H9 (cell line): ENCODE measurements around the gene HAND2. TPM values are rescaled to one million over a fixed set of nuclear protein-coding genes. Genes with fewer than 3 reads are reported as not detected.

Experiments used
- DNase-seq: peaks from one replicate; pipeline ENCODE4 v3.0.0-alpha.2; 2017
- H2AFZ ChIP-seq: one replicate; pipeline ENCODE4 v1.6.1; 2013; ENCODE audit warnings: mild to moderate bottlenecking, low read length, control low read depth, moderate library complexity
- H2AK5ac ChIP-seq: 2 replicates; pipeline ENCODE4 v1.6.1; 2013; ENCODE audit warnings: low read length, control low read depth, mixed read lengths; ENCODE audit not compliant: insufficient read length
- H2BK120ac ChIP-seq: one replicate; pipeline ENCODE4 v1.6.1; 2013; ENCODE audit warnings: low read depth, mild to moderate bottlenecking, low read length, control low read depth, inconsistent platforms; ENCODE audit not compliant: poor library complexity, severe bottlenecking
- H2BK12ac ChIP-seq: 2 replicates; pipeline ENCODE4 v1.6.1; 2013; ENCODE audit warnings: low read length, control low read depth, mixed read lengths, low read depth; ENCODE audit not compliant: insufficient read length
- H2BK15ac ChIP-seq: 2 replicates; pipeline ENCODE4 v1.6.1; 2013; ENCODE audit warnings: low read depth, low read length, control low read depth
- H2BK20ac ChIP-seq: one replicate; pipeline ENCODE4 v1.6.1; 2013; ENCODE audit warnings: low read depth, mild to moderate bottlenecking, low read length, control low read depth, inconsistent platforms; ENCODE audit not compliant: poor library complexity, severe bottlenecking
- H2BK5ac ChIP-seq: 2 replicates; pipeline ENCODE4 v1.6.1; 2013; ENCODE audit warnings: low read length, control low read depth, mixed read lengths; ENCODE audit not compliant: insufficient read length
- H3K14ac ChIP-seq: 2 replicates; pipeline ENCODE4 v1.6.1; 2013; ENCODE audit warnings: low read length, control low read depth; ENCODE audit not compliant: insufficient read depth
- H3K18ac ChIP-seq: 2 replicates; pipeline ENCODE4 v1.6.1; 2013; ENCODE audit warnings: low read depth, mild to moderate bottlenecking, mixed read lengths, low read length, control low read depth; ENCODE audit not compliant: insufficient read length
- H3K23ac ChIP-seq: 2 replicates; pipeline ENCODE4 v1.6.1; 2013; ENCODE audit warnings: low read length, control low read depth, mixed read lengths, low read depth; ENCODE audit not compliant: insufficient read length
- H3K23me2 ChIP-seq: 2 replicates; pipeline ENCODE4 v1.6.1; 2013; ENCODE audit warnings: low read depth, mild to moderate bottlenecking, mixed read lengths, low read length, control low read depth; ENCODE audit not compliant: insufficient read length, poor library complexity, severe bottlenecking
- H3K27ac ChIP-seq: 2 replicates; pipeline ENCODE4 v1.5.1; 2013; ENCODE audit warnings: low read length, control low read depth, mixed read lengths, low read depth; ENCODE audit not compliant: insufficient read length
- H3K27me3 ChIP-seq: 2 replicates; pipeline ENCODE4 v1.6.1; 2013; ENCODE audit warnings: low read length, control low read depth, inconsistent platforms; ENCODE audit not compliant: insufficient read depth
- H3K4ac ChIP-seq: 2 replicates; pipeline ENCODE4 v1.6.1; 2013; ENCODE audit warnings: low read depth, mild to moderate bottlenecking, control low read depth, inconsistent platforms, low read length, moderate library complexity
- H3K4me1 ChIP-seq: 2 replicates; pipeline ENCODE4 v1.6.1; 2013; ENCODE audit warnings: low read length, control low read depth, inconsistent platforms; ENCODE audit not compliant: insufficient read depth
- H3K4me2 ChIP-seq: 2 replicates; pipeline ENCODE4 v1.6.1; 2013; ENCODE audit warnings: low read length, control low read depth, mixed read lengths; ENCODE audit not compliant: insufficient read length, insufficient read depth
- H3K56ac ChIP-seq: 2 replicates; pipeline ENCODE4 v1.6.1; 2013; ENCODE audit warnings: low read depth, mild to moderate bottlenecking, mixed read lengths, low read length, control low read depth; ENCODE audit not compliant: insufficient read length
- H3K79me1 ChIP-seq: 2 replicates; pipeline ENCODE4 v1.6.1; 2013; ENCODE audit warnings: low read depth, mild to moderate bottlenecking, moderate library complexity, low read length, control low read depth, inconsistent platforms; ENCODE audit not compliant: insufficient read depth, poor library complexity, severe bottlenecking
- H3K79me2 ChIP-seq: 2 replicates; pipeline ENCODE4 v1.6.1; 2013; ENCODE audit warnings: low read length, control low read depth, inconsistent platforms; ENCODE audit not compliant: insufficient read depth
- H3K9ac ChIP-seq: 2 replicates; pipeline ENCODE4 v1.6.1; 2013; ENCODE audit warnings: low read length, control low read depth, mixed read lengths; ENCODE audit not compliant: insufficient read length; ENCODE audit errors: extremely low read depth
- H3K9me3 ChIP-seq: one replicate; pipeline ENCODE4 v1.6.1; 2013; ENCODE audit warnings: low read depth, low read length, inconsistent platforms; ENCODE audit not compliant: control insufficient read depth
- H3T11ph ChIP-seq: one replicate; pipeline ENCODE4 v1.6.1; 2013; ENCODE audit warnings: mild to moderate bottlenecking, low read length, control low read depth, inconsistent platforms
- H4K20me1 ChIP-seq: one replicate; pipeline ENCODE4 v1.6.1; 2013; ENCODE audit not compliant: control insufficient read depth, insufficient read length, insufficient read depth
- H4K5ac ChIP-seq: 2 replicates; pipeline ENCODE4 v1.6.1; 2013; ENCODE audit warnings: low read depth, mild to moderate bottlenecking, mixed read lengths, low read length, control low read depth; ENCODE audit not compliant: insufficient read length
- H4K8ac ChIP-seq: replicated peaks from 2 replicates; pipeline ENCODE4 v1.6.1; 2013; ENCODE audit warnings: low read length, control low read depth, mixed read lengths, low read depth; ENCODE audit not compliant: insufficient read length
- H4K91ac ChIP-seq: 2 replicates; pipeline ENCODE4 v1.6.1; 2013; ENCODE audit warnings: low read depth, mild to moderate bottlenecking, moderate library complexity, mixed read lengths, low read length, control low read depth; ENCODE audit not compliant: insufficient read length
- H3K27ac Mint-ChIP-seq, 3 experiments: 2 replicates in 2 of 3; 3 replicates in 1 of 3; pipeline ENCODE4 v1.8.0; 2020 to 2021; ENCODE audit warnings: mixed read lengths in 3 of 3, mild to moderate bottlenecking in 1 of 3, moderate library complexity in 1 of 3
- H3K27me3 Mint-ChIP-seq: 2 replicates; pipeline ENCODE4 v1.8.0; 2021; ENCODE audit warnings: low read depth, mild to moderate bottlenecking, moderate library complexity, mixed read lengths
- H3K36me3 Mint-ChIP-seq, 3 experiments: 2 replicates in 2 of 3; 3 replicates in 1 of 3; pipeline ENCODE4 v1.8.0; 2020 to 2021; ENCODE audit warnings: low read depth in 3 of 3, mixed read lengths in 3 of 3; ENCODE audit not compliant: insufficient read depth in 1 of 3
- H3K4me1 Mint-ChIP-seq, 2 experiments: 2 replicates each; pipeline ENCODE4 v1.8.0; 2020; ENCODE audit warnings: mixed read lengths in 2 of 2
- H3K4me3 Mint-ChIP-seq, 2 experiments: 2 replicates in 1 of 2; 3 replicates in 1 of 2; pipeline ENCODE4 v1.8.0; 2020 to 2021; ENCODE audit warnings: mild to moderate bottlenecking in 2 of 2, mixed read lengths in 2 of 2, moderate library complexity in 1 of 2
- H3K9me3 Mint-ChIP-seq, 2 experiments: 2 replicates in 1 of 2; 3 replicates in 1 of 2; pipeline ENCODE4 v1.8.0; 2020; ENCODE audit warnings: mild to moderate bottlenecking in 2 of 2, mixed read lengths in 2 of 2, moderate library complexity in 1 of 2
- WGBS: extraction: QIAGEN DNeasy Blood & Tissue Kit; methylation state at CpG from one replicate; pipeline ENCODE4 v1.1.7; 2013; ENCODE audit warnings: missing lambda C conversion rate, low lambda C conversion rate, mixed read lengths; ENCODE audit not compliant: insufficient read length; ENCODE audit errors: extremely low coverage; 5-methylcytosine and 5-hydroxymethylcytosine counted together
- total RNA-seq: library from RNA; stranded (reverse); gene quantifications from 2 replicates; pipeline ENCODE4 v1.2.1, GENCODE V29; 2021
- TF ChIP-seq, protein P1 (sequence below): fragments of 200-600 bp; sonication (generic); conservative IDR thresholded peaks from 3 replicates; pipeline ENCODE4 v1.8.0; 2021; ENCODE audit warnings: antibody characterized with exemption, mild to moderate bottlenecking

The HAND2 gene
- total RNA-seq, 1 experiment from 2014 or later: not detected

DNA sequence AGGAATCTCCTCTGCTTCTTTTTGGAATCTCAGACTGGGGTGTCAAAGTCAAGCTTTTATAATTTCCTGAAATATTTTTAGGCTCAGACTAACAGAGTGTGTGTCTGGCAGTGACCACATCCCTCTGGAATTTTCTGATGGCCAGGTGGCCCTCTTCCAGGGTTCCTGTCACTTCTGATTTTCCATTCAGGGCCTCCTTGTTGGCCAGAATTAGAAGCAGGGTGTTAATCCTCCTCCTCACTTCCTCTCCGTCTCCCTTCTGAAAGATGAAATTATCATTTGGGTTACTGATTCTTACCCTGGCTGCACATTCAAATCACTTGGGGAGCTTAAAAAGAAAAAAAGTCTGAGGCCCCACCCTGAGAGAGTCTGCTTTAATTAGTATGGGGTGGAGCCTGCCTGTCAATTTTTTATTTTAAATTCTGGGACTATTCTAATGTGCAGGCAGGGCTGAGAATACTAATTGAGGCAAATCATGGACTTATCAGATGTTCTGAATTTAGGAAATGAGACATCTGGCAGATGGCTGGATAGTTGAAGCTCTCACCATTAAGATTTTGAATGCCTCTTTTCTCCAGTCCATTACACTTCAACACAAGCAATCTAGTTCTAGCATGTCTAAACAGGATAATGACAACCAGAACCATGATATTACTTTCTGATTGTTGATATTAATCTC is 43.2 kb downstream of the HAND2 start:
- H3K36me3 Mint-ChIP-seq: peaks cover 0 to 4% (median 3%) of the 10 kb centered on the region in 3 experiments; a peak in 2 of 7 replicates
- no peak overlapping the region for H3K4me3 Mint-ChIP-seq
- Histone ChIP-seq H3K18ac (no peak overlapping the region), H3K56ac (no peak overlapping the region), H3K4ac (no peak overlapping the region), H2BK12ac (no peak overlapping the region), H2AK5ac (no peak overlapping the region), H2BK120ac (no peak overlapping the region), H3K23me2 (no peaks in the 10 kb centered on the region), H3K9ac (no peak overlapping the region), H3K27ac (no peak overlapping the region), H3T11ph (no peak overlapping the region), H4K5ac (no peak overlapping the region), H3K4me2 (no peak overlapping the region), H4K91ac (no peak overlapping the region), H2BK20ac (no peak overlapping the region), H4K20me1 (no peaks in the 10 kb centered on the region), H3K79me2 (no peaks in the 10 kb centered on the region), H2BK5ac (no peak overlapping the region), H3K79me1 (no peaks in the 10 kb centered on the region), H3K9me3 (no peaks in the 10 kb centered on the region), H2AFZ (no peak overlapping the region), H2BK15ac (no peak overlapping the region), H3K14ac (no peak overlapping the region), H3K4me1 (no peaks in the 10 kb centered on the region; the same call in 1 of the 2 replicates), H3K27me3 (no peaks in the 10 kb centered on the region), H4K8ac (no peak overlapping the region), H3K23ac (no peak overlapping the region)
- peaks cover 0 to 6% of the 10 kb centered on the region in 2 experiments; a peak in 1 of 5 replicates for H3K9me3 Mint-ChIP-seq
- peaks cover 27 to 31% of the 10 kb centered on the region in 2 experiments for H3K4me1 Mint-ChIP-seq
- peaks cover 7% of the 10 kb centered on the region for H3K27me3 Mint-ChIP-seq
- DNase-seq: no peak
- H3K27ac Mint-ChIP-seq: no peak overlapping the region
- TF ChIP-seq, protein P1, sequence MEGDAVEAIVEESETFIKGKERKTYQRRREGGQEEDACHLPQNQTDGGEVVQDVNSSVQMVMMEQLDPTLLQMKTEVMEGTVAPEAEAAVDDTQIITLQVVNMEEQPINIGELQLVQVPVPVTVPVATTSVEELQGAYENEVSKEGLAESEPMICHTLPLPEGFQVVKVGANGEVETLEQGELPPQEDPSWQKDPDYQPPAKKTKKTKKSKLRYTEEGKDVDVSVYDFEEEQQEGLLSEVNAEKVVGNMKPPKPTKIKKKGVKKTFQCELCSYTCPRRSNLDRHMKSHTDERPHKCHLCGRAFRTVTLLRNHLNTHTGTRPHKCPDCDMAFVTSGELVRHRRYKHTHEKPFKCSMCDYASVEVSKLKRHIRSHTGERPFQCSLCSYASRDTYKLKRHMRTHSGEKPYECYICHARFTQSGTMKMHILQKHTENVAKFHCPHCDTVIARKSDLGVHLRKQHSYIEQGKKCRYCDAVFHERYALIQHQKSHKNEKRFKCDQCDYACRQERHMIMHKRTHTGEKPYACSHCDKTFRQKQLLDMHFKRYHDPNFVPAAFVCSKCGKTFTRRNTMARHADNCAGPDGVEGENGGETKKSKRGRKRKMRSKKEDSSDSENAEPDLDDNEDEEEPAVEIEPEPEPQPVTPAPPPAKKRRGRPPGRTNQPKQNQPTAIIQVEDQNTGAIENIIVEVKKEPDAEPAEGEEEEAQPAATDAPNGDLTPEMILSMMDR: no peak
- no CpG with 5 or more reads among the region's 1 CpG for WGBS
